HG02973 (cell line): ENCODE measurements around the gene TBCD.

ENCODE experiments used
- ATAC-seq: cut with Tn5 transposase; IDR thresholded peaks from one replicate; pipeline ENCODE4 v1.9.1; 2021; ENCODE audit warnings: moderate library complexity; ENCODE audit not compliant: unreplicated experiment

TBCD gene

DNA sequence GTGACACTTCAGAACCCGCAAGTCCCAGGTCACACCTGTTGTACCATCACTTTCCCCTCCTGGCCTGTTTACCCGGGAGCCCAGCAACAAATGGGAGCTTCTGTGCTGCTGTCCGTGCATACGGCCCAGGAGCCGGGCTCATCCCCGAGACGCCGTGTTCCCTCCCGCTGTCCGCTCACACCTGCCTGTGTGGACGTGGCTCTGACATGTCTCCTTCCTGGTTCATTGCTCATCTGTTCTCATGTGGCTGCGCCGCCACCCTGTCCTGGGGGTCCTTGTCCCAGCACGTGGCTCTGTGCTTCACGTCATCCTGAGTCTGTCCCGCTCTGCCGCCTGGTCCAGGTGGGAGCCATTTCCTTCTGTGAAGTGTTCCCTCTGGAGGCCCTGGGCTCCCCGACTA, 37.9 kb downstream of the TBCD start:
- ATAC-seq = no peak

DNA sequence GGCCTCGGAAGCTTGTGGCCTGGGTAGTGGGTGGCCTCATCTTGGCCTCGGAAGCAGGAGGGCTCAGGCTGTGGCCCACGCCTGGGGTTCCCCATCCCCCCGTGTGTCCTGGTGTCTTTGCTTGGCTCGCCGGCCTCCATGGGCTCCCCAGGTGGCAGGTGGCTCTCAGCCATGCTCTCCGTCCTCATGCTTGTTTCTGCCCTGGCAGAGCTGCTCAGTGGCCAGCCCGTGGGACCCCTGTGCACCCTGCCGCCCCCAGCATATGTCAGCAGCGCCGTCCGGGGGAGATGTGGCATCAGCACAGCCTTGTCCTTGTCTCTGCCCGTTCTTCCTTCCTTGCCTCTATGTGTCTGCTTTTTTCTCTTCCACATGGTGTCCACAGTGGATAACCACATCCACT, 38.5 kb downstream of the TBCD start:
- no peak for ATAC-seq

DNA sequence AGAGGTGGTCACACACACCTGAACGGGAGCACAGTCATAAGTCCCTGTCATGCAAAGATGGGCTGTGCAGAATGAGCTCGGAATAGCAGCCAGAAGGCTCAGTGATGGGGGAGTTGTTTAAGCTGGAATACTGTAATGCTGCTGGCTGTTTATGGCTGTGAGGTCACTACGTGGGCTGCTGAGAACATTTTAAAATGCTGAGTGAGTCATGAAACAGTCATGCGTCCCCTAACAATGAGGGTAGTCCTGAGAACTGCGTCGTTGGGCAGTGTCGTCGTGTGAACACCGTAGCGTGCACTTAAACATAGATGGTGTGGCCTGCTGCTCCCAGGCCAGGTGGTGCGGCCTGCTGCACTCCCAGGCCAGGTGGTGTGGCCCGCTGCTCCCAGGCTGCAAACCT, 39.7 kb downstream of the TBCD start:
- ATAC-seq = no peak

DNA sequence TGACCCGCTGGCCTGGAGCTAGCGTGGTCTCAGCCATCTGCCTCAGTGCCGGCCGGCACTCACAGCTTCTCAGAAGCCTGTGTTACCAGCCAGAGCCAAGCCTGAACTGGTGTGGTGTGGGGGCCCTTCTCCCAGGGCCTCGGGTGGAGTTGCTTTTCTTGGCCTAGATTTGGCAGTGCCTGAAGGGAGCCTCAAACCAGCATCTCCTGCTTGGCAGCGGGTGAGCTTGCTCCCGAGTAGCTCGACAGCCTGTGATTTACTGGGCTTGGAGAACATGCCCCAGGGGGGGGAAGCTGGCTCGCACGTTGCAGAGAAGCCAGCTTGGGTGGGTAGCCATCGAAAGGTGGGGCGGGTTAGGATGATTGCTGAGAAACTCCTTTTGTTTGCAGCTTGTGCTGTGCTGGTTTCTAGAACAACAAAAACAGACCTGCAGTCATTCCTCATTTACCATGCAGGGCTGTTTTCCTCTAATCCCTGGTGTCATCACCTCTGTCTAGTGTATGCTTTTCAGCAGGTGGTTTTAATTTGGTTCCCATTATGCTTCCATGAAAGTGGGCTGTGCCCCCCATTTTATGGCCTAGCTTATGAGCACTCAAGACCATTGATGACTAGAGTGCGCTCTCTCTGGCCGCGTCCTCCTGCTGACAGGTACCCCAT, 42.2 kb downstream of the TBCD start:
- no peak for ATAC-seq

DNA sequence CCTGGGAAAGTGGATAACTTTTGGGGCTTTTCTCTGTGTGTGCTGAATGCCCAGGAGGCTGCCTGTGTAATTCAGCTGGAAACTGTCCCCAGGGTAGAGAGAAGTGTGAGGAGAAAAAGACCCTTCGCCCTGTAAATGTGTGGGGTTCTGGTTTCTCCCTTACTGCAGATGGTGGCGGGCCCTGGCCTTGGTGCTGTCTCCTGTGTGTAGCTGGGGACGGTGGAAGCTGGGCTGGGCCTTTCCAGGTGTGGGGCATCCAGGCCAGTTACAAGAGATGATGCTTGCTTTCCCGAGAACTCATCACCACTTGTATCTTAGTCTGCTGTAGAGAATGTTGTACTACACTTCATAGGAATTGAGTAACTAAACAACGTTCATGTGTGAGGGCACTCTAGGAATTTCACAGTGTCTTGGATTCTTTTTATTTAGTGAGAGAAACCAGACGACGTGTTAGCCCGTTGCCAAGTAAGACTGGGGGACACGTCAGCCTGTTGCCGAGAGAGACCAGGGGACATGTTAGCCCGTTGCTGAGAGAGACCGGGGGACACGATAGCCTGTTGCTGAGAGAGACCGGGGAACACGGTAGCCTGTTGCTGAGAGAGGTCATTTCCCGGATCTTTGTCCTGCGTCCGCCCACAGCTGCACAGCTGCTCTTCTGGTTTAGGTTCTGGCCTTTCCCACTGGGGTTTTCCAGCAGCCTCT, 43.1 kb downstream of the TBCD start:
- ATAC-seq = no peak

DNA sequence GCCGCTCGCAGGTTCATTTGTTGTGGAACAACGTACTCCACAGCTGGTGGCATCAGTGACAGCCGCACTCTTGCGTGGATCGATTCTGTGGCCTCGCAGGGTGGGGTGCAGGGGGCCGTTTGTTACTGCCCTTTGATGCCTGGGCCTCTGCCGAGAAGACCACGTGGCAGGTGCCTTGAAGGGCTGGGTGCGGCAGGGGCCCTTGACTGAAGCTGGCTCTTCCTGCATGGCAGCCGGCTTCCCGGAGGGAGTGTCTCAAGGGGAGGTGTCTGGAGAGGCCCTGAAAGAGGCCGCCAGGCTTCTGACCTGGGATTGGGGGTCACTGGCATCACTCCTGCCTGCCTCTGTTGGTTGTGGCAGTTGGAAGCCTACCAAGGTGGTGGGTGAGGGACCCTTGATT, 43.8 kb downstream of the TBCD start:
- no peak for ATAC-seq

DNA sequence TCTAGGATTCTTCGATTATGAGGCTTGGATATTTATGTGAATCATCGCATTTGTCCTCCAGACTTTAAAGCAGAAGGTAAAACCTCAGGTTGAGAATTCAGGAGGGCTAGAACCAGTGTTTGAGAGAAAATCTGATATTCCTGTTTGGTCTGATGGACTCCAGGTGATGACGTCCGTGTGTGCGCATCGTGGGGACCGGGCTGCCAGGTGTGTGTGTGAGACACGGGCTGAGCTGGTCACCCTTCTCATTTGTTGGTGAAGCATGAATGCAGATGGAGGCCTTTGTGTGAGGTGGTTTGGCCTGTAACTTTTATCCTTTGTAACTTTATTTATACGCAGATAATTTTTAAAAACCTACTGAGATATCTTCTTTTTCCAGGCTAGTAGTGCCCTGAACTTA, 45.2 kb downstream of the TBCD start:
- no peak for ATAC-seq

DNA sequence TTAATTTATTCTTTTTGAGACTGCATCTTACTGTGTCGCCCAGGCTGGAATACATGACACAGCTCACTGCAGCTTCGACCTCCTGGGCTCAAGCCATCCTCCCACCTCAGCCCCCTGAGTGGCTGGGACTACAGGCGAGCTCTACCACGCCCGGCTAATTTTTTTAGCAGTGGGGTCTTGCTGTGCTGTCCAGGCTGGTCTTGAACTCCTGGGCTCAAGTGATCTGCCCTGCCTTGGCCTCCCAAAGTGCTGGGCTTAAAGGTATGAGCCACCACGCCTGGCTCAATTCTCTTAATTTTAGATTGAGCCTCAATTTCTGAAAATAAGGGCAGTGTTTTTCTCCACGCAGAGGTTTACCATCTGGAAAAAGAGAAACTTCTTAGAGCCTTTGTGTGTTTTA, 46.9 kb downstream of the TBCD start:
- no peak for ATAC-seq

DNA sequence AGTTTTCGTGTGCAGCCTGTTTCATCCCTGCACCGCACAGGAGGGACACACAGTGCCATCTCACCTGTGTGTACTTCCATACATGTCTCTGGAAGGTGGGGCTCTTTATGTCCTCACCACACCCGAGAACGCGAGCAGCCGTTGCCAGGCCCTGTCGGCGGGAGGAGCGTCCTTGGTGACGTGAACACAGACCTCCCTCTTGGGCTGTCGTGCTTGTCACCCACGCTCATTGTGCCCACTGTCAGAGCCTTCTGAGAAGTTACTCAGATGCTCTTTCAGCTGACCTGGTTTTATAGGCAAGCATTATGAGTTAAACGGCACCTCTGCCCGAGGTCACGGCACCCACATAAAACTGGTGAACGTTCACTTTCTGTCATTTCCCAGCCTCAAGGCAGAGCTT, 47.7 kb downstream of the TBCD start:
- ATAC-seq = no peak

DNA sequence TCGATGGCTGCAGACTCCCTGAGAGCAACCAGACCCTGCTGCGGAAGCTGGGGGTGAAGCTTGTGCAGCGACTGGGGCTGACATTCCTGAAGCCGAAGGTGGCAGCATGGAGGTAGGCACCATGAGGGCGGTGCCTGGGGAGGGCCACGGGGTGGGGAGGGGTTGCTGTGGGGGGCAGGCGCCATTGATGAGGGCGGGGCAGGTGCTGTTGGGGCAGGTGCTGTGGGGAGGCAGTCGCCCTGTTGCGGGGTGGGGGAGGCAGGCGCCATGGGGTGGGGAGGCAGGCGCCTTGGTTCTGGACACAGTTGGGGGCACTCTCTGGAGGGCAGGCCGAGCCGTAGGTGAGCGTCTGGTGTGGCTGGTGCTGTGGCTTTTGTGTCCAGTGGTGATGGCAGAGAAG, 49.0 kb downstream of the TBCD start:
- ATAC-seq = no peak

DNA sequence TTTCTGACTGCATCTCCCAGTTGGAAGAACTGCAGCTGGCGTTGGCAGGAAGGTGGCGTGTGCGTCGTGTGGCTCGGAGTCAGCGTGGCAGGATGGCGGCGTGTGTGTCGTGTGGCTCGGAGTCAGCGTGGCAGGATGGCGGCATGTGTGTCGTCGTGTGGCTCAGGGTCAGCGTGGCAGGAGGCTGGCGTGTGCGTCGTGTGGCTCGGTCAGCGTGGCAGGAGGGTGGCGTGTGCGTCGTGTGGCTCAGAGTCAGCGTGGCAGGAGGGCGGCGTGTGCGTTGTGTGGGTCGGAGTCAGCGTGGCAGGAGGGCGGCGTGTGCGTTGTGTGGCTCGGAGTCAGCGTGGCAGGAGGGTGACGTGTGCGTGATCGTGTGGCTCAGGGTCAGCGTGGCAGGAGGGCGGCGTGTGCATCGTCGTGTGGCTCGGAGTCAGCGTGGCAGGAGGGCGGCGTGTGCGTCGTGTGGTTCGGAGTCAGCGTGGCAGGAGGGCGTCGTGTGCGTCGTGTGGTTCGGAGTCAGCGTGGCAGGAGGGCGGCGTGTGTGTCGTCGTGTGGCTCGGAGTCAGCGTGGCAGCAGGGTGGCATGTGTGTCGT, 49.6 kb downstream of the TBCD start:
- ATAC-seq = no peak

DNA sequence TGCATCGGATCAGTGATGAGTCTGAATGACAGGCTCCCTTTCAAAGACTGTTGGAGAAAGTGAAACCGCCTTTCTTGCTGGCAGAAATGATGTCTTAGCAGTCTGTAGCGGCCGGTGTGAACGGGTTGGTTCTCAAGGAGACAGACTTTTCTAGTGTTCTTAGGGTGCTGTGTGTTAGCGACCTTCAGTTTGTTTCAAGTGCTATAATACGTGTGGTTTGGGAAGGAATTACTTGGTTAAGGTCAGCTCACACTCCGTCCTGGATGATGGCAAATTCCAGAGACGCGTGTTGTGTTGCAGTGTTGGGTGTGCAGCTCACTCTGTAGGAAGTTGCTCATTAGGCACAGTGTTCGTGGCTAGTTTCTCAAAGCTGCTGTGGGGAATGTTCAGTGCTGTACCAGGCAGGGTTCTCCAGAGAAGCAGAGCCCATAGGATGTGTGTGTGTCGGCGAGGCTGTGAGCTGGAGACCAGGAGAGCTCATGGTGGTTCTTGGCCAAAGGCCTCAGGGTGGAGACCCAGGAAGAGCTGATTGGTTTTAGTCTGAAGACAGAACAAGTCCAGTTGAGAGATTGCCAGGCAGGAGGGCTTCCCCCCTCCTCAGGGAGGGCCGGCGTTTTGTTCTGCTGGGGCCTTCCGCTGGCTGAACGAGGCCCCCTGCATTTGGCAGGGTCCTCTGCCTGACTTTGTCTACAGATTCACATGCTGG, 50.4 kb downstream of the TBCD start:
- no peak for ATAC-seq

DNA sequence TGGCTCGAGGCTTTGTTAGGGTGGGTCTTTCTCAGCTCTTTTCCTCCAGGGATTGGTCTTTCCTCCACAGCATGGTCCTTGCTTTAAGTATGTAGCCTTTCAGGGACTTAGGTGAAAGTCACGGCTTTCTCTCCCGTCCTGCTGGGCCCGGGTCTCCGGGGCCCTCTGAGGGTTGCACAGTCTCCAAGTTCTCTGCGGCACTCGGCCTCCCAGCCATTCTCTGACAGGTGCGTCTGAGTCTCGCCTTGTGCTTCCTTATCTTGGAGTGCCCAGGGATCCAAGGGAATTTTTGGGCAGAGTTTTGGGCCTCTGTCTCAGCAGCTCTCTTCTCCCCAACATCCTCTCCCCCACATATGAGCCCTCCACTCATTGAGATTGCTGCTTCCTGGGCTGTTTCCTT, 51.3 kb downstream of the TBCD start:
- no peak for ATAC-seq

DNA sequence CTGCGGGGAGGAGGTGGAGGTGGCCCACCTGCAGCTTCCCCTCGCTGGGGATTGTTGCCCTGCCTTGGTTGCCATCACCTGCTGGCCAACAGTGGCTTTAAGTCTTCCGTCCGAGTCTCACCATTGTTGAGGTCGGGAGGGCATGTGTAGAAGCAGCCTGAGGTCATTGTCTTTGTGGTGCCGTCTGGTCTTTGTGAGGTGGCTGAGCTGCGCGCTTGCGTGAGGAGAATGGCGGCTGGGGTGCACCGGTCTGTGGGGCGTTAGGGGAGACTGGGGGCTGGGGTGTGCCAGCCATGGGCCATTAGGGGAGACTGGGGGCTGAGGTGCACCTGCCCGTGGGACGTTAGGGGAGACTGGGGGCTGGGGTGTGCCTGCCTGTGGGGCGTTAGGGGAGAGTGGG, 51.7 kb downstream of the TBCD start:
- ATAC-seq = no peak

DNA sequence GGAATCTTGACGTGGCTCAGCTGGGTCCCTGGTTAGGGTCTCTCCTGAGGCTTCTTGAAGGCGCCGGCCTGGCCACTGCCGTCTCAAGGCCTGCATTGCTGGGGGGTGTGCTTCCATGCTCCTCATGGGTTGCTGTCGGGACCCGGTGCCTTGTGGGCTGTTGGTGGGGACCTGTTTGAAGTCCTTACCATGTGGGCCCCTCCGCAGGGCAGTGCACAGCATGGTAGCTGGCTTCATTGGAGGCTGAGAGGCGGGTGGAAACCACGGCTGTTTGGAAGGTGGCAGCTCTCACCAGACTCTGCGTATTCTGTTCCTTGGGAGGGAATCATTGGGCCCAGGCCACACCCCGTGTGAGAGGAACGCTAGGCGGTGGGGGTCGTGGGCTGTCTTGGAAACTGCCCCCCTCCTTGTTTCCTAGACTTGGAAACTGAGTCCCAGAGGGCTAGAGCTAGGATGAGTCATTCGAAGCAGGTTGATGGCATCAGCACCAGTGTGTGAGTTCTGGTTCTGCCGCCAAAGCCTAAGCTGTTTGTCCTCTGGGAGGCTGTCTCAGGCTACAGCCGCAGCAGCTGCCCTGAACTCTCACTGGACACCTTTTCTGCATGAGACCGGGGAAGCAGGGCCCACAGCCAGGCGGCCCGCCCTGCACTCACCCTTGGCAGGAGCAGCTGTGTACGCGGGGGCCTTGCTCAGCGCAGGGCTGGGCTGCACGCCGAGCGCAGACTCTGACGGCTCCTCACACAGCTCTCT, 52.8 kb downstream of the TBCD start:
- ATAC-seq = no peak

DNA sequence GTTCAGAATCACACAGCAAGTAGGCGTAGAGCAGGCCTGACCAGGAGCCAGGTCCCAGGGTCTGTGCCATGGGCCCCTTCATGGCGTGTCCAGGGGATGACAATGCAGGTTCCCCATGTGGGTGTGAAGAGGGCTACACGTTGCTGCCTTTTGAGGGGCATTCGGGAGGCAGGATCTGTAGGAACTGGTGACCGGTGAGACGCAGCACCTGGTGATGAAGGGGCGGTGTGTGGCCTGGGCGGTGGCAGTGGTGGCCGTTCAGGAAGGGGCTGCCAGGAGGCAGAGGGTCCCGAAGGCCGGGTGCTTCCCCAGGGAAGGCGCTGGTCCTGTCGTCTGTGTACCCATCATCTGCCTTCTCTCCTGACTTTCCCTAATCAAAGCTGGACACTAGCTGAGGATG, 53.4 kb downstream of the TBCD start:
- ATAC-seq = no peak

DNA sequence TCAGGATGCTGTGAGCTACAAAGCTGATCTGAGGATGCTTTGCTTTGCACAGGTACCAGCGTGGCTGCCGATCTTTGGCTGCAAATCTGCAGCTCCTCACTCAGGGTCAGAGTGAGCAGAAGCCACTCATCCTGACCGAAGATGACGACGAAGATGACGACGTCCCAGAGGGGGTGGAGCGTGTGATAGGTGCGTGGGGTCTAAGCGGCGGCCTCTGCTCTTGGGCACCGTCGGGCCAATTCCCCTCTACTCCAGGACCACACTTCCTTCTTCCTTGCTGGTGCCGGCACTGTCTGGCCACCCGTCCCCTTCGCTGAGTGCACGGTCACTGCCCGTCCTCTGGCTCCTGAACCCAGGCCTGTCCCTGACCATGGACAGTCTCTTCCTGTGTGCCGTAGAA, 54.0 kb downstream of the TBCD start:
- ATAC-seq = no peak

DNA sequence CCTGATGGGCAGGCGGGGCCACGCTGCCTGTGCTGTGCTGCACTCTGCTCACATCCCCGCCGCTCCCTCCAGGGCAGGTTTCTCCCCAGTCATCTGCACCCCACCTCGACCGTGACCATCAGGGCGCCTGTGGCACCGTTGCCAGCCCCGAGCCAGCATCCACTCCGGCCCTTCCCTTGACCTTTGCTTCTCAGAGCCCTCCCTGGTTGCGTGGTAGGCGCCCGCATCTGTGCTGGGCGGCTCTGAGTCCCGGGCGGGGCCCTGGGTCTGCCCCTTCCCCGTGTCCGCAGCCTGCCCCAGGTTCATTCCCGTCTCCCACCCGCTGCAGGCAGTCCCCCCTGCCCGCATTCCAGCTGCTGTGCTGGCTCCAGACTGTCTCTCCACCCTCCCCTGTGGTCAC, 54.8 kb downstream of the TBCD start:
- no peak for ATAC-seq

DNA sequence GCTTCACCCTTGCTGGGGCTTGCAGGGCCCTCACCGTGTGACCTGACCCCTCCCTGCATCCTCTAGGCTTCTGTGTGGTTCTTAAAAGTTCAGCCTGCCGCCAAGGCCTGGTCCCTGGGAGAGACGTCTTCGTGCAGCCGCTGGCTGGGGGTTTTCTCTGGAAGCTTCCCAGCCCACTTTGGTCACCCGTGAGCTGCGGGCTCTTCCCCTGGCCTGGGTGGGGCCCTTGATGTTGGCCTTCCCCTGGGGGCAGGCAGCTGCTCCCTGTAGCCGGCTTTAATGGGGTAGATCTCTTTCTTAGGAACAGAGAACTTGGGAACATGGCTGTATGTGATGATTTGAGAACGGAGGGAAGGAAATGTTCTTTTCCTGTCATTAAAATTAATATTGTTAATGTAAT, 55.2 kb downstream of the TBCD start:
- ATAC-seq = no peak

DNA sequence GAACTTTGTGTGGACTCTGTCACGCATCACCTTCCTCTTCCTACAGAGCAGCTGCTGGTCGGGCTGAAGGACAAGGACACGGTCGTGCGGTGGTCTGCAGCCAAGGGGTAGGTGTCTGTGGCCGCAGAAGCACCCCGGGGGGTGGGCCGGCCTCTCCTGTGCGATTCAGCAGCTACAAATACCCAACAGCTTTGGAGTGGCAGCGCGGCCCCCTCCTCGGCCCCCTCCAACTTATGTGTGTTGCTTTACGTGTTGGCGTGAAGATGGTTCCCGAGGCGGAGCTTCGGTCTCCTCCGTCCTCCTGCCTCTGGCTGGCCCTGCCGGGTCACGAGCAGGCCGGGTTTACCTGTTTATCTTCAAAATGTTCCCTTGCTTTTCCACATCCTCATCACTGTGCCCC, 55.7 kb downstream of the TBCD start:
- no peak for ATAC-seq

DNA sequence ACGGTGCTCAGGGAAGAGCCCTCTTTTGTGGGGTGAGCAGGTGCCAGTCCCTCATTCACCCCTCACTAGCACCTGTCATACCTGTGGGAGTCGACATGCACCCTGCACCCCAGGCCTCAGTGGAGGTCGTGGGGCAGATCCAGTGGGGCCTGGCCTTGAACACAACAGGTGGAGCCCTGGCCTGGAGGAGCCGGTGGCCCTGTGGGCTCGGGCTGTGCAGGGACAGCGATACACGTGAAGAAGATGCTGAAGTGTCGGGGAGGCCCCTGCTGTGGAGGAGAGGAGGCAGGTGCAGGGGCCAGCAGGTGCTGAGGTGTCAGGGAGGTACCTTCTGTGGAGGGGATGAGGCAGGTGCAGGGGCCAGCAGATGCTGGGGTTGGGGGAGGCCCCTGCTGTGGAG, 56.1 kb downstream of the TBCD start:
- no peak for ATAC-seq
